HG03175 (cell line): ENCODE results near the gene TDRD1.

Source experiments
- ATAC-seq: cut with Tn5 transposase; IDR thresholded peaks from one replicate; pipeline ENCODE4 v1.9.1; 2021; ENCODE audit warnings: mild to moderate bottlenecking, moderate library complexity; ENCODE audit not compliant: unreplicated experiment

Gene TDRD1

GRCh38 chr10:114265392-114266053 is 86.4 kb downstream of the TDRD1 start:
- ATAC-seq = no peak

DNA sequence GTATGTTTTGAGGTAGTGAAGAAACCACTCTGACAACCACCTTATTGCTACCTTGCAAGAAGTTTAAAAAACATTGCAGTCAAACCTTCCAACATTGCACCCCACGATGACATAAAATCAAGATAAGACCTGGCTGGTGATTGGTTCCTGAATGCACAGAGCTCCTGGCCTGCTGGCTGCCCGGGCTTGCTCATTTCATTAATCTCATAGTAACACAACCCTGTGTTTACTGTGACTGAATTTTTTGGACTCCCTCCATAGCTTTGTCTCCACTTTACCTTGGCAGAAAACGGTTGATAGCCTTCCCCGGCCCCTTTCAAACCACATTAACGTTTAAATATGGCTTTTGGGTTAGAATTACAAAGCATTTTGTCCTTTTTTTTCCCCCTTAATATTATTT is 87.4 kb downstream of the TDRD1 start:
- no peak for ATAC-seq

- ATAC-seq = no peak
Measured at GRCh38 chr10:114271075-114271778, 92.1 kb downstream of the TDRD1 start.

GRCh38 chr10:114271779-114272167 is 92.6 kb downstream of the TDRD1 start:
- ATAC-seq = no peak

DNA sequence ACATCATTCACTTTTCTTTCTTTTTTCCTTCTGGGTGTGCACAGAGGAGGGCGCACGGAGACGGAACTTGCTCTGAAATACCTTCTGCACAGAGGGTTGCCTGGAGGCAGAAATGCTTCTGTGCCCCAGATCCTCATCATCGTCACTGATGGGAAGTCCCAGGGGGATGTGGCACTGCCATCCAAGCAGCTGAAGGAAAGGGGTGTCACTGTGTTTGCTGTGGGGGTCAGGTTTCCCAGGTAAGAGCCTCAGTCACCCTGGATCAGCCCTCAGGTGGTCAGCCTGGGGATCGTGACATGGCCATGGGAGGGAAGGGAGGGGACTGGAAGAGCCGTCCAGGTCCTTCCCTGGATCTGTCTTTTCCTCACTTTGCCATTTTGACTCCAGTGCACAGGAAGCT is 93.5 kb downstream of the TDRD1 start:
- no peak for ATAC-seq

DNA sequence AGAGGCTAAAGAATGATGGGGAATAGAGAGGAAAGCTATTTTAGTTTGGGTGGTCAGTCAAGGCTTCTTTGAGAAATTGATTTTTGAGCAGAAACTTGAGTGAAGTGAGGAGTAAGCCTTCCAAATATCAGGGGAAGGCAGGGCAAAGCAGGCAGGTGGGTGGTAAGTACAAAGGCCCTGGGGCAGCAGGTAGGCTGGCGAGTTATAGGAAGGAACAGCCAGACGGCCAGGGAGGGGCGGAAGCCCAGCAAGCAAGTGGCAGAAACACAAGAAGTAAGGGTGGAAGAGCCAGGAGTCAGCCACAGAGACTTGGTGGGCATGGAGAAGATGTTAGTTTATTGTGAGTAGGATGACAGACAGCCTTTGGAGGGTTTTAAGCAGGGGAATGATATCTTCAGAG is 94.8 kb downstream of the TDRD1 start:
- no peak for ATAC-seq

GRCh38 chr10:114274616-114275453 is 95.7 kb downstream of the TDRD1 start:
- no peak for ATAC-seq

DNA sequence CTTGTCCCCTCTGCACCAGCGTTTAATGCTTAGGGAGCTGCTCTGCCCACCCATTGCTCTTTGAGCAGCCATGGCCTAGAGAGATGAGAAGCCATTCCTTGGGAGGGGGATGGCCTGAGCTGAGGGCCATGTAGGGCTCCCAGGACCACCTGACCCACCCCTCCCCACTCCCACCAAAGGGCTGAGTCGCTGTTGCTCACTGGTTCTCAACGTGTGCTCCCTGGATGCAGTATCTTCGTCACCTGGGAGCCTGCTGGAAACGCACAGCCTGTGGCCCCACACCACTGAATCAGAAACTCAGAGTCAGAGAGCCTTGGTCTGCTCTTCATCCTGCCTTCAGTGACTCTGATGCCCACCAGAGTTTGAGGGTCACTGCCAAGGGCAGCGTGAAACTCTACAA is 96.9 kb downstream of the TDRD1 start:
- no peak for ATAC-seq

DNA sequence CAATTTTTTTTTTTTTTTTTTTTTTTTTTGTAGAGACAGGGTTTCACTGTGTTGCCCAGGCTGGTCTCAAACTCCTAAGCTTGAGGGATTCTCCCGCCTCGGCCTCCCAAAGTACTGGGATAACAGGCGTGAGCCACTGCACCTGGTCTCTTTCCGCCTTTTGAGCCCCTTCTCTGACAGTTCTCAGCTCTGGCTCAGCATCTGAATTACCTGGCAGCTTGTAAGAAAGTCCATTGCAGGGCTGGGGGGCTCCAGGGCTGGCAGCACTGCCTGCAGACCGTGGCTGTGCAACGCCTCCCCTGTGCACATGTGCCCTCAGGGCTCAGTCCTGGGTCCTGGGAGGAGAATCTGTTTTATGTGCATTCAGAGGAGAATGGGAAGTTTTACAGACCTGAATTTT is 97.5 kb downstream of the TDRD1 start:
- no peak for ATAC-seq

- no peak for ATAC-seq
Measured at GRCh38 chr10:114278140-114278883, 99.2 kb downstream of the TDRD1 start.

DNA sequence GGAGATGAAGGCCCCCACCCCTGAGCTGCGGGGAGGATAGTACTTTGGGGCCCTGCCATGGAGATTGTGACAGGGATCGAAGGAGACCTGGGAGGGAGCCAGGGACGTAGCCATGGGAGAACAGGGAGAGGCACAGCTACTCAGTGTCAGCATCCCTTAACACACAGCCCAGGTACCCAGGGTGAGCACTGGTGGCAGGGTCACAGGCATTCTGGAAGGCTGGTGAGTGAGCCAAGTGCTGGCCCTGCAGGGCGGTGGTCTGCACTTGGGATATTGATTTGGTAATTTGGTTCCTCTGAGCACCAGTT is 99.7 kb downstream of the TDRD1 start:
- ATAC-seq = no peak

GRCh38 chr10:114279289-114279688 is 100.1 kb downstream of the TDRD1 start:
- ATAC-seq = no peak

GRCh38 chr10:114279901-114280644 is 100.9 kb downstream of the TDRD1 start:
- ATAC-seq = no peak

- no peak for ATAC-seq
Measured at GRCh38 chr10:114281006-114281405, 101.9 kb downstream of the TDRD1 start.

- no peak for ATAC-seq
Measured at GRCh38 chr10:114281461-114281860, 102.3 kb downstream of the TDRD1 start.
